H9 (cell line): ENCODE results near the gene JAG1. TPM values are rescaled to one million over a fixed set of nuclear protein-coding genes. Genes with fewer than 3 reads are reported as not detected.

ENCODE experiments used
- DNase-seq: peaks from one replicate; pipeline ENCODE4 v3.0.0-alpha.2; 2017
- H2AFZ ChIP-seq: one replicate; pipeline ENCODE4 v1.6.1; 2013; ENCODE audit warnings: mild to moderate bottlenecking, low read length, control low read depth, moderate library complexity
- H2AK5ac ChIP-seq: 2 replicates; pipeline ENCODE4 v1.6.1; 2013; ENCODE audit warnings: low read length, control low read depth, mixed read lengths; ENCODE audit not compliant: insufficient read length
- H2BK120ac ChIP-seq: one replicate; pipeline ENCODE4 v1.6.1; 2013; ENCODE audit warnings: low read depth, mild to moderate bottlenecking, low read length, control low read depth, inconsistent platforms; ENCODE audit not compliant: poor library complexity, severe bottlenecking
- H2BK12ac ChIP-seq: 2 replicates; pipeline ENCODE4 v1.6.1; 2013; ENCODE audit warnings: low read length, control low read depth, mixed read lengths, low read depth; ENCODE audit not compliant: insufficient read length
- H2BK15ac ChIP-seq: 2 replicates; pipeline ENCODE4 v1.6.1; 2013; ENCODE audit warnings: low read depth, low read length, control low read depth
- H2BK20ac ChIP-seq: one replicate; pipeline ENCODE4 v1.6.1; 2013; ENCODE audit warnings: low read depth, mild to moderate bottlenecking, low read length, control low read depth, inconsistent platforms; ENCODE audit not compliant: poor library complexity, severe bottlenecking
- H2BK5ac ChIP-seq: 2 replicates; pipeline ENCODE4 v1.6.1; 2013; ENCODE audit warnings: low read length, control low read depth, mixed read lengths; ENCODE audit not compliant: insufficient read length
- H3K14ac ChIP-seq: 2 replicates; pipeline ENCODE4 v1.6.1; 2013; ENCODE audit warnings: low read length, control low read depth; ENCODE audit not compliant: insufficient read depth
- H3K18ac ChIP-seq: 2 replicates; pipeline ENCODE4 v1.6.1; 2013; ENCODE audit warnings: low read depth, mild to moderate bottlenecking, mixed read lengths, low read length, control low read depth; ENCODE audit not compliant: insufficient read length
- H3K23ac ChIP-seq: 2 replicates; pipeline ENCODE4 v1.6.1; 2013; ENCODE audit warnings: low read length, control low read depth, mixed read lengths, low read depth; ENCODE audit not compliant: insufficient read length
- H3K23me2 ChIP-seq: 2 replicates; pipeline ENCODE4 v1.6.1; 2013; ENCODE audit warnings: low read depth, mild to moderate bottlenecking, mixed read lengths, low read length, control low read depth; ENCODE audit not compliant: insufficient read length, poor library complexity, severe bottlenecking
- H3K27ac ChIP-seq: 2 replicates; pipeline ENCODE4 v1.5.1; 2013; ENCODE audit warnings: low read length, control low read depth, mixed read lengths, low read depth; ENCODE audit not compliant: insufficient read length
- H3K27me3 ChIP-seq: 2 replicates; pipeline ENCODE4 v1.6.1; 2013; ENCODE audit warnings: low read length, control low read depth, inconsistent platforms; ENCODE audit not compliant: insufficient read depth
- H3K4ac ChIP-seq: 2 replicates; pipeline ENCODE4 v1.6.1; 2013; ENCODE audit warnings: low read depth, mild to moderate bottlenecking, control low read depth, inconsistent platforms, low read length, moderate library complexity
- H3K4me1 ChIP-seq: 2 replicates; pipeline ENCODE4 v1.6.1; 2013; ENCODE audit warnings: low read length, control low read depth, inconsistent platforms; ENCODE audit not compliant: insufficient read depth
- H3K4me2 ChIP-seq: 2 replicates; pipeline ENCODE4 v1.6.1; 2013; ENCODE audit warnings: low read length, control low read depth, mixed read lengths; ENCODE audit not compliant: insufficient read length, insufficient read depth
- H3K56ac ChIP-seq: 2 replicates; pipeline ENCODE4 v1.6.1; 2013; ENCODE audit warnings: low read depth, mild to moderate bottlenecking, mixed read lengths, low read length, control low read depth; ENCODE audit not compliant: insufficient read length
- H3K79me1 ChIP-seq: 2 replicates; pipeline ENCODE4 v1.6.1; 2013; ENCODE audit warnings: low read depth, mild to moderate bottlenecking, moderate library complexity, low read length, control low read depth, inconsistent platforms; ENCODE audit not compliant: insufficient read depth, poor library complexity, severe bottlenecking
- H3K79me2 ChIP-seq: 2 replicates; pipeline ENCODE4 v1.6.1; 2013; ENCODE audit warnings: low read length, control low read depth, inconsistent platforms; ENCODE audit not compliant: insufficient read depth
- H3K9ac ChIP-seq: 2 replicates; pipeline ENCODE4 v1.6.1; 2013; ENCODE audit warnings: low read length, control low read depth, mixed read lengths; ENCODE audit not compliant: insufficient read length; ENCODE audit errors: extremely low read depth
- H3K9me3 ChIP-seq: one replicate; pipeline ENCODE4 v1.6.1; 2013; ENCODE audit warnings: low read depth, low read length, inconsistent platforms; ENCODE audit not compliant: control insufficient read depth
- H3T11ph ChIP-seq: one replicate; pipeline ENCODE4 v1.6.1; 2013; ENCODE audit warnings: mild to moderate bottlenecking, low read length, control low read depth, inconsistent platforms
- H4K20me1 ChIP-seq: one replicate; pipeline ENCODE4 v1.6.1; 2013; ENCODE audit not compliant: control insufficient read depth, insufficient read length, insufficient read depth
- H4K5ac ChIP-seq: 2 replicates; pipeline ENCODE4 v1.6.1; 2013; ENCODE audit warnings: low read depth, mild to moderate bottlenecking, mixed read lengths, low read length, control low read depth; ENCODE audit not compliant: insufficient read length
- H4K8ac ChIP-seq: replicated peaks from 2 replicates; pipeline ENCODE4 v1.6.1; 2013; ENCODE audit warnings: low read length, control low read depth, mixed read lengths, low read depth; ENCODE audit not compliant: insufficient read length
- H4K91ac ChIP-seq: 2 replicates; pipeline ENCODE4 v1.6.1; 2013; ENCODE audit warnings: low read depth, mild to moderate bottlenecking, moderate library complexity, mixed read lengths, low read length, control low read depth; ENCODE audit not compliant: insufficient read length
- H3K27ac Mint-ChIP-seq, 3 experiments: 2 replicates in 2 of 3; 3 replicates in 1 of 3; pipeline ENCODE4 v1.8.0; 2020 to 2021; ENCODE audit warnings: mixed read lengths in 3 of 3, mild to moderate bottlenecking in 1 of 3, moderate library complexity in 1 of 3
- H3K27me3 Mint-ChIP-seq: 2 replicates; pipeline ENCODE4 v1.8.0; 2021; ENCODE audit warnings: low read depth, mild to moderate bottlenecking, moderate library complexity, mixed read lengths
- H3K36me3 Mint-ChIP-seq, 3 experiments: 2 replicates in 2 of 3; 3 replicates in 1 of 3; pipeline ENCODE4 v1.8.0; 2020 to 2021; ENCODE audit warnings: low read depth in 3 of 3, mixed read lengths in 3 of 3; ENCODE audit not compliant: insufficient read depth in 1 of 3
- H3K4me1 Mint-ChIP-seq, 2 experiments: 2 replicates each; pipeline ENCODE4 v1.8.0; 2020; ENCODE audit warnings: mixed read lengths in 2 of 2
- H3K4me3 Mint-ChIP-seq, 2 experiments: 2 replicates in 1 of 2; 3 replicates in 1 of 2; pipeline ENCODE4 v1.8.0; 2020 to 2021; ENCODE audit warnings: mild to moderate bottlenecking in 2 of 2, mixed read lengths in 2 of 2, moderate library complexity in 1 of 2
- H3K9me3 Mint-ChIP-seq, 2 experiments: 2 replicates in 1 of 2; 3 replicates in 1 of 2; pipeline ENCODE4 v1.8.0; 2020; ENCODE audit warnings: mild to moderate bottlenecking in 2 of 2, mixed read lengths in 2 of 2, moderate library complexity in 1 of 2
- WGBS: extraction: QIAGEN DNeasy Blood & Tissue Kit; methylation state at CpG from one replicate; pipeline ENCODE4 v1.1.7; 2013; ENCODE audit warnings: missing lambda C conversion rate, low lambda C conversion rate, mixed read lengths; ENCODE audit not compliant: insufficient read length; ENCODE audit errors: extremely low coverage; 5-methylcytosine and 5-hydroxymethylcytosine counted together
- total RNA-seq: library from RNA; stranded (reverse); gene quantifications from 2 replicates; pipeline ENCODE4 v1.2.1, GENCODE V29; 2021
- TF ChIP-seq, protein P1 (sequence below): fragments of 200-600 bp; sonication (generic); conservative IDR thresholded peaks from 3 replicates; pipeline ENCODE4 v1.8.0; 2021; ENCODE audit warnings: antibody characterized with exemption, mild to moderate bottlenecking

Gene JAG1
- total RNA-seq, 1 experiment from 2014 or later = 58.1 TPM

DNA sequence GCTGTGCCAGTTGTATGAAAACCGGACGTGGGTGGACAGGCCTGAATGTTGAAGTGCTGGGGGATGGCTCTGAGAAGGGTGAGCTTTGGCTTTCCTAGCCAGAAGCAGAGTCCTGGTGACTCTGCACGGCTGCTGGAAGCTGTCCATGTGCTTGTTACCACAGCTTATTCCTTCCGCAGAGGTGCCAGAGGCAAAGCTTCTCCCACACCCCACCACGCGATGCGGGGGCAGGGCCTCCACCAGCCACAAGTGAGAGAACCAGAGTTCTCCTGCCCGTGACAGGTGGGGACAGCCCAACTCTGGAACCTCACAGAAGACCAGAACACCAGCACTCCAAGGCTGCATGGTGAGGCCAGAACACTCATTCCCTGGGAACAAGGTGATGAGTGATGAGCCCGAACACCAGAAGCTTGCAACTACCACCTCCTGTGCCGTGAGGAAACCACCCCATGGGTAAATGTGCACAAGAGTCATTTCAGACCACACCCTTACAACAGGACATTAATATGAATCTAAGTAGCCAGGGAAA, 36.7 kb downstream of the JAG1 start:
- peak overlapping the region; percentile 20 to 52; a peak in 3 of 5 replicates for H3K4me3 Mint-ChIP-seq
- no peak overlapping the region for H3K23ac ChIP-seq
- H2BK120ac ChIP-seq = no peak overlapping the region
- H3K4ac ChIP-seq = no peak overlapping the region
- no peak overlapping the region for H3T11ph ChIP-seq
- no peak overlapping the region for H4K5ac ChIP-seq
- peaks cover 10% of the 10 kb centered on the region; the same call in 1 of the 2 replicates for H3K4me1 ChIP-seq
- no peaks in the 10 kb centered on the region for H3K9me3 ChIP-seq
- TF ChIP-seq, protein P1, sequence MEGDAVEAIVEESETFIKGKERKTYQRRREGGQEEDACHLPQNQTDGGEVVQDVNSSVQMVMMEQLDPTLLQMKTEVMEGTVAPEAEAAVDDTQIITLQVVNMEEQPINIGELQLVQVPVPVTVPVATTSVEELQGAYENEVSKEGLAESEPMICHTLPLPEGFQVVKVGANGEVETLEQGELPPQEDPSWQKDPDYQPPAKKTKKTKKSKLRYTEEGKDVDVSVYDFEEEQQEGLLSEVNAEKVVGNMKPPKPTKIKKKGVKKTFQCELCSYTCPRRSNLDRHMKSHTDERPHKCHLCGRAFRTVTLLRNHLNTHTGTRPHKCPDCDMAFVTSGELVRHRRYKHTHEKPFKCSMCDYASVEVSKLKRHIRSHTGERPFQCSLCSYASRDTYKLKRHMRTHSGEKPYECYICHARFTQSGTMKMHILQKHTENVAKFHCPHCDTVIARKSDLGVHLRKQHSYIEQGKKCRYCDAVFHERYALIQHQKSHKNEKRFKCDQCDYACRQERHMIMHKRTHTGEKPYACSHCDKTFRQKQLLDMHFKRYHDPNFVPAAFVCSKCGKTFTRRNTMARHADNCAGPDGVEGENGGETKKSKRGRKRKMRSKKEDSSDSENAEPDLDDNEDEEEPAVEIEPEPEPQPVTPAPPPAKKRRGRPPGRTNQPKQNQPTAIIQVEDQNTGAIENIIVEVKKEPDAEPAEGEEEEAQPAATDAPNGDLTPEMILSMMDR = no peak
- H2BK5ac ChIP-seq = no peak overlapping the region
- peaks cover 29 to 51% (median 38%) of the 10 kb centered on the region in 3 experiments for H3K36me3 Mint-ChIP-seq
- H3K9ac ChIP-seq = no peak overlapping the region
- H2BK15ac ChIP-seq = no peak overlapping the region
- no peak overlapping the region for H2BK20ac ChIP-seq
- H4K91ac ChIP-seq = no peak overlapping the region
- no peak overlapping the region for H2AFZ ChIP-seq
- no peak overlapping the region for H3K56ac ChIP-seq
- peak overlapping the region; percentile 28 for H3K18ac ChIP-seq
- H2BK12ac ChIP-seq = no peak overlapping the region
- no peak overlapping the region for H3K27ac ChIP-seq
- whole genome bisulfite sequencing = no CpG with 5 or more reads among the region's 10 CpGs
- no peaks in the 10 kb centered on the region for H4K20me1 ChIP-seq
- no peak overlapping the region for H2AK5ac ChIP-seq
- H4K8ac ChIP-seq = no peak overlapping the region
- no peaks in the 10 kb centered on the region for H3K79me2 ChIP-seq
- H3K14ac ChIP-seq = peak overlapping the region; percentile 9; the same call in 1 of the 2 replicates
- peak overlapping the region; percentile 53 to 96 (median 95); a peak in 4 of 7 replicates for H3K27ac Mint-ChIP-seq
- H3K4me1 Mint-ChIP-seq = peaks cover 72 to 80% of the 10 kb centered on the region in 2 experiments
- H3K27me3 Mint-ChIP-seq = peaks cover 6% of the 10 kb centered on the region
- no peaks in the 10 kb centered on the region for H3K79me1 ChIP-seq
- H3K27me3 ChIP-seq = no peaks in the 10 kb centered on the region
- H3K4me2 ChIP-seq = no peak overlapping the region
- H3K9me3 Mint-ChIP-seq = no peaks in the 10 kb centered on the region
- no peaks in the 10 kb centered on the region for H3K23me2 ChIP-seq
- no peak for DNase-seq
